IMR-90 (cell line): ENCODE data around the gene COPZ1. TPM values are rescaled to one million over a fixed set of nuclear protein-coding genes. Genes with fewer than 3 reads are reported as not detected.

Source experiments
- ATAC-seq: fragments of 200-7000 bp; cut with Tn5 transposase; 2 replicates; pipeline ENCODE4 v1.9.1; 2020; ENCODE audit warnings: low read depth, mild to moderate bottlenecking, moderate library complexity
- BruUV-seq: library from RNA; stranded (reverse); fragments of 400-500 nt; replicated peaks from 2 replicates; lab custom pipeline; 2021; lab: Mats Ljungman, UMichigan
- CTCF ChIA-PET: fragments of 300-600 bp; formaldehyde crosslinking; extraction: SDS; loops from one replicate; lab custom pipeline; 2021; ENCODE audit warnings: antibody characterized with exemption; lab: Yijun Ruan, JAX
- POLR2A ChIA-PET: fragments of 300-600 bp; sonication (Branson Sonifier 250); formaldehyde crosslinking; loops from one replicate; lab custom pipeline; 2022; ENCODE audit warnings: antibody characterized with exemption; ENCODE audit not compliant: unreplicated experiment; lab: Charles Lee
- DNase-seq: peaks from one replicate; pipeline ENCODE4 v3.0.0; 2013
- H2AFZ ChIP-seq: replicated peaks from 2 replicates; pipeline ENCODE3; 2013; ENCODE audit warnings: low read length, mild to moderate bottlenecking; ENCODE audit not compliant: poor library complexity
- H2AK5ac ChIP-seq: 2 replicates; pipeline ENCODE4 v1.6.1; 2013; ENCODE audit warnings: low read depth, low read length, inconsistent platforms
- H2AK9ac ChIP-seq: replicated peaks from 2 replicates; pipeline ENCODE3; 2013; ENCODE audit warnings: mild to moderate bottlenecking, low read depth, low read length, moderate library complexity; ENCODE audit not compliant: poor library complexity
- H2BK120ac ChIP-seq: 2 replicates; pipeline ENCODE4 v1.6.1; 2013; ENCODE audit warnings: low read depth, low read length, inconsistent platforms
- H2BK15ac ChIP-seq: 3 replicates; pipeline ENCODE4 v1.6.1; 2013; ENCODE audit warnings: low read depth, low read length, inconsistent platforms
- H2BK20ac ChIP-seq: 2 replicates; pipeline ENCODE4 v1.6.1; 2013; ENCODE audit warnings: low read depth, mild to moderate bottlenecking, inconsistent platforms, low read length, moderate library complexity
- H2BK5ac ChIP-seq: 2 replicates; pipeline ENCODE4 v1.6.1; 2013; ENCODE audit warnings: mild to moderate bottlenecking, low read depth, low read length, inconsistent platforms; ENCODE audit not compliant: poor library complexity, severe bottlenecking
- H3K14ac ChIP-seq: replicated peaks from 2 replicates; pipeline ENCODE4 v1.6.1; 2013; ENCODE audit warnings: low read depth, low read length, inconsistent platforms
- H3K18ac ChIP-seq: 2 replicates; pipeline ENCODE4 v1.6.1; 2013; ENCODE audit warnings: low read depth, low read length, control low read depth
- H3K23ac ChIP-seq: 2 replicates; pipeline ENCODE4 v1.6.1; 2013; ENCODE audit warnings: low read depth, low read length, inconsistent platforms
- H3K27ac ChIP-seq: 2 replicates; pipeline ENCODE4 v1.5.1; 2013; ENCODE audit warnings: mild to moderate bottlenecking, control low read depth, low read length; ENCODE audit not compliant: insufficient read depth
- H3K27me3 ChIP-seq: 2 replicates; pipeline ENCODE4 v1.6.1; 2013; ENCODE audit warnings: low read length; ENCODE audit not compliant: control insufficient read depth, insufficient read depth
- H3K36me3 ChIP-seq: 2 replicates; pipeline ENCODE4 v1.6.1; 2013; ENCODE audit warnings: low read length, mixed read lengths; ENCODE audit not compliant: control insufficient read depth, insufficient read depth
- H3K4ac ChIP-seq: 2 replicates; pipeline ENCODE4 v1.6.1; 2013; ENCODE audit warnings: low read depth, low read length, inconsistent platforms
- H3K4me1 ChIP-seq: 2 replicates; pipeline ENCODE4 v1.6.1; 2013; ENCODE audit warnings: low read length, mixed read lengths; ENCODE audit not compliant: control insufficient read depth, insufficient read depth
- H3K4me2 ChIP-seq: 2 replicates; pipeline ENCODE4 v1.6.1; 2013; ENCODE audit warnings: low read depth, mild to moderate bottlenecking, control low read depth, low read length, moderate library complexity
- H3K4me3 ChIP-seq: 2 replicates; pipeline ENCODE4 v1.5.1; 2013; ENCODE audit warnings: low read depth, mild to moderate bottlenecking, control low read depth, low read length, moderate library complexity; ENCODE audit not compliant: insufficient read depth
- H3K56ac ChIP-seq: 2 replicates; pipeline ENCODE4 v1.6.1; 2013; ENCODE audit warnings: low read length, inconsistent platforms; ENCODE audit not compliant: insufficient read depth; ENCODE audit errors: extremely low read depth
- H3K79me1 ChIP-seq, 2 experiments: 2 replicates each; pipeline ENCODE4 v1.6.1; 2013; ENCODE audit warnings: low read length in 2 of 2, inconsistent platforms in 1 of 2, low read depth in 1 of 2
- H3K9ac ChIP-seq: 2 replicates; pipeline ENCODE4 v1.6.1; 2013; ENCODE audit warnings: low read depth, low read length, control low read depth
- H3K9me1 ChIP-seq: 2 replicates; pipeline ENCODE4 v1.6.1; 2013; ENCODE audit warnings: low read length, inconsistent platforms; ENCODE audit not compliant: insufficient read depth
- H3K9me3 ChIP-seq: 2 replicates; pipeline ENCODE4 v1.6.1; 2013; ENCODE audit warnings: low read length; ENCODE audit not compliant: control insufficient read depth, insufficient read depth
- H4K20me1 ChIP-seq: 2 replicates; pipeline ENCODE4 v1.6.1; 2013; ENCODE audit warnings: low read length, inconsistent platforms; ENCODE audit not compliant: insufficient read depth
- H4K5ac ChIP-seq: 2 replicates; pipeline ENCODE4 v1.6.1; 2013; ENCODE audit warnings: mild to moderate bottlenecking, low read depth, low read length, control low read depth
- H4K8ac ChIP-seq, 2 experiments: 2 replicates each; pipeline ENCODE4 v1.6.1; 2013; ENCODE audit warnings: low read depth in 2 of 2, low read length in 2 of 2, control low read depth in 1 of 2, inconsistent platforms in 1 of 2
- H4K91ac ChIP-seq: 2 replicates; pipeline ENCODE4 v1.6.1; 2013; ENCODE audit warnings: low read depth, low read length, inconsistent platforms; ENCODE audit not compliant: insufficient read depth
- CEBPB ChIP-seq: IDR thresholded peaks from 2 replicates; pipeline ENCODE4 v1.6.1; 2012; ENCODE audit warnings: low read depth, low read length, improper control_type of control experiment
- MXI1 ChIP-seq: IDR thresholded peaks from 2 replicates; pipeline ENCODE4 v1.6.1; 2012; ENCODE audit warnings: low read depth, mild to moderate bottlenecking, low read length, moderate library complexity, borderline replicate concordance
- NFE2L2 ChIP-seq: fragments of 150-350 bp; IDR thresholded peaks from 2 replicates; pipeline ENCODE4 v1.6.1; 2016; ENCODE audit warnings: low read depth, mild to moderate bottlenecking, low read length
- WGBS, 2 experiments: methylation state at CpG; one replicate each; pipeline versions ENCODE4 v1.1.5 to v1.1.7; 2013; ENCODE audit warnings: missing lambda C conversion rate in 2 of 2; ENCODE audit not compliant: insufficient read length in 1 of 2; ENCODE audit errors: extremely low coverage in 2 of 2; 5-methylcytosine and 5-hydroxymethylcytosine counted together
- dilution Hi-C: fragments of 300-500 bp; cut with HindIII; formaldehyde crosslinking; loops from one replicate; pipeline ENCODE4 v1.14.3; 2018; ENCODE audit warnings: low sequenced_read_pairs; ENCODE audit not compliant: unreplicated experiment
- in situ Hi-C: fragments of 300-500 bp; cut with MboI; formaldehyde crosslinking; loops from 3 replicates; pipeline ENCODE4 v1.14.3; 2019; ENCODE audit warnings: low sequenced_read_pairs, inconsistent platforms, mixed read lengths
- intact Hi-C: fragments of 100-400 bp; cut with micrococcal nuclease; formaldehyde crosslinking; loops from 2 replicates; pipeline ENCODE4 v1.10.0; 2022
- polyA plus RNA-seq, 3 experiments: library from polyadenylated mRNA; depleted of rRNA; stranded (reverse); fragments of >200 nt; gene quantifications; 2 replicates each; pipeline ENCODE4 v1.2.3, GENCODE V29; 2012; ENCODE audit warnings: low replicate concordance in 1 of 3
- total RNA-seq: library from RNA; depleted of rRNA; stranded (reverse); fragments of >200 nt; gene quantifications from 2 replicates; pipeline ENCODE4 v1.2.3, GENCODE V29; 2012
- TF ChIP-seq, protein P1 (sequence below): conservative IDR thresholded peaks from 2 replicates; pipeline ENCODE4 v1.5.1; 2012; ENCODE audit warnings: mild to moderate bottlenecking, low read depth, low read length, improper control_type of control experiment

The COPZ1 gene
- total and polyA plus RNA-seq, 2 of the 4 experiments (the other 2 are of a cell fraction), result 187 to 382 TPM

DNA sequence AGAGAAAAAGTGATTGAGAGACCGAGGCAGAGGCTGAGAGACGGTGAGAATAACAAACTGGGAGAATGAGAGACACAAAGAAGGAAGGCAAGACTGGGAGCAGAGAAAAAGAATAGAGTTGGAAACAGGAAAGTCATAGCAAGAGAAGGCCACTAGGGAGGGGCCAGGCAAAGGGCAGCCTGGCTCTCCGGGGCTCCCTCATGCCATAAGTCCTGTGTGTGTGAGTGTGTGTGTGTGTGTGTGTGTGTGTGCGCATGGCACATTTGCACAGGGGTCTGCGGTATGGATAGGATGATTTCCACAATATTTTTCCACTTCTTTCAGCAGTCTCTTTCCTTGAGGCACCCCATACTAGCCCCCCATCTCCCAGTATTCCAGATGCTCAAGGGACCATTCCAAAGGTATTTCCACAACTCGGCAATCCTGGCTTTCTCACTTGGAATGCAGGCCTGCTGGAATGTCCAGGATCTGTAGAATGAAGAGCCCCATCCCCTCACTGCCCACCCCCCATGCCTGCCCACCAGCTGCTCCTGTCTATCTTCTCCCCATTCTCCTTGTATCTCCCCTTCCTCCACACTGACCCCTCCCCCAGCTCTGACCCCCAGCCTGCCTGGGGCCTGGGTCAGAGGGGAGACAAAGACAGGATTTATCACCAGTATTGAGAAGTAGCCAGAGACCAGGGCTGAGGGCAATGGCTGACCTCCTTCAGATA, 30.3 kb downstream of the COPZ1 start:
- DNase-seq (no peak), ATAC-seq (no peak)
- Histone ChIP-seq H3K4ac (no peak overlapping the region), H2AK9ac (no peak overlapping the region), H3K36me3 (peaks cover 13% of the 10 kb centered on the region), H3K4me2 (no peak overlapping the region), H3K79me1 (peaks cover 0 to 16% of the 10 kb centered on the region in 2 experiments; a peak in 2 of 4 replicates), H2BK15ac (no peak overlapping the region), H3K9me3 (no peaks in the 10 kb centered on the region), H2BK5ac (no peak overlapping the region), H3K4me1 (peaks cover 32% of the 10 kb centered on the region), H3K27me3 (no peaks in the 10 kb centered on the region), H2BK20ac (no peak overlapping the region), H4K8ac (no peak overlapping the region), H3K14ac (no peak overlapping the region), H3K9me1 (peaks cover 18% of the 10 kb centered on the region; the same call in 1 of the 2 replicates), H3K23ac (no peak overlapping the region), H4K20me1 (no peaks in the 10 kb centered on the region), H3K18ac (no peak overlapping the region), H3K9ac (no peak overlapping the region), H2AK5ac (no peak overlapping the region), H4K91ac (no peak overlapping the region), H3K56ac (no peak overlapping the region), H3K27ac (no peak overlapping the region), H2AFZ (no peak overlapping the region), H4K5ac (no peak overlapping the region), H3K4me3 (no peak overlapping the region), H2BK120ac (no peak overlapping the region)
- in situ Hi-C loops, result no loop called here
- POLR2A ChIA-PET, result no interaction called here
- intact Hi-C loops, result no loop called here
- BruUV-seq, result no TSS peak
- dilution Hi-C loops, result no loop called here
- TF ChIP-seq CEBPB (no peak), MXI1 (no peak), NFE2L2 (no peak)
- TF ChIP-seq, protein P1, sequence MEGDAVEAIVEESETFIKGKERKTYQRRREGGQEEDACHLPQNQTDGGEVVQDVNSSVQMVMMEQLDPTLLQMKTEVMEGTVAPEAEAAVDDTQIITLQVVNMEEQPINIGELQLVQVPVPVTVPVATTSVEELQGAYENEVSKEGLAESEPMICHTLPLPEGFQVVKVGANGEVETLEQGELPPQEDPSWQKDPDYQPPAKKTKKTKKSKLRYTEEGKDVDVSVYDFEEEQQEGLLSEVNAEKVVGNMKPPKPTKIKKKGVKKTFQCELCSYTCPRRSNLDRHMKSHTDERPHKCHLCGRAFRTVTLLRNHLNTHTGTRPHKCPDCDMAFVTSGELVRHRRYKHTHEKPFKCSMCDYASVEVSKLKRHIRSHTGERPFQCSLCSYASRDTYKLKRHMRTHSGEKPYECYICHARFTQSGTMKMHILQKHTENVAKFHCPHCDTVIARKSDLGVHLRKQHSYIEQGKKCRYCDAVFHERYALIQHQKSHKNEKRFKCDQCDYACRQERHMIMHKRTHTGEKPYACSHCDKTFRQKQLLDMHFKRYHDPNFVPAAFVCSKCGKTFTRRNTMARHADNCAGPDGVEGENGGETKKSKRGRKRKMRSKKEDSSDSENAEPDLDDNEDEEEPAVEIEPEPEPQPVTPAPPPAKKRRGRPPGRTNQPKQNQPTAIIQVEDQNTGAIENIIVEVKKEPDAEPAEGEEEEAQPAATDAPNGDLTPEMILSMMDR, result no peak
- CTCF ChIA-PET, result interaction anchor here (0.6 to 1.5 kb wide), 3 partner anchors 14 to 614 kb away, joined by 3 read pairs; no protein-coding TSS in a partner anchor
- 56% methylated on average over 2 of the region's 6 CpGs; no CpG with 5 or more reads in 1 of the 2 experiments for WGBS, 2 experiments
